Adipocyte (in vitro differentiated cells): Measurements from ENCODE around the gene LGALS1.
"Not testable (repeated sequence)": the region's sequence is repeated elsewhere in the genome, so short reads cannot be mapped to it uniquely, and the experiment has no call there.

ENCODE experiments used
- DNase-seq: peaks from one replicate; pipeline ENCODE4 v3.0.0-alpha.2; 2015; ENCODE audit warnings: low read depth
- H3K27me3 ChIP-seq: replicated peaks from 2 replicates; pipeline ENCODE4 v1.7.0; 2013; ENCODE audit warnings: mild to moderate bottlenecking, low read length, moderate library complexity; ENCODE audit not compliant: control insufficient read depth, insufficient read depth
- H3K36me3 ChIP-seq: 2 replicates; pipeline ENCODE4 v1.7.0; 2013; ENCODE audit warnings: low read length, mild to moderate bottlenecking, moderate library complexity; ENCODE audit not compliant: control insufficient read depth, insufficient read depth, severe bottlenecking
- H3K4me1 ChIP-seq: 2 replicates; pipeline ENCODE4 v1.7.0; 2013; ENCODE audit warnings: mild to moderate bottlenecking, low read length, moderate library complexity; ENCODE audit not compliant: control insufficient read depth, insufficient read depth
- H3K4me3 ChIP-seq: 2 replicates; pipeline ENCODE4 v1.7.0; 2013; ENCODE audit warnings: mild to moderate bottlenecking, low read length, moderate library complexity
- H3K9ac ChIP-seq: 2 replicates; pipeline ENCODE4 v1.7.0; 2013; ENCODE audit warnings: mild to moderate bottlenecking, low read length, moderate library complexity
- H3K9me3 ChIP-seq: 2 replicates; pipeline ENCODE4 v1.7.0; 2013; ENCODE audit warnings: mild to moderate bottlenecking, low read length, moderate library complexity; ENCODE audit not compliant: control insufficient read depth

The LGALS1 gene

DNA sequence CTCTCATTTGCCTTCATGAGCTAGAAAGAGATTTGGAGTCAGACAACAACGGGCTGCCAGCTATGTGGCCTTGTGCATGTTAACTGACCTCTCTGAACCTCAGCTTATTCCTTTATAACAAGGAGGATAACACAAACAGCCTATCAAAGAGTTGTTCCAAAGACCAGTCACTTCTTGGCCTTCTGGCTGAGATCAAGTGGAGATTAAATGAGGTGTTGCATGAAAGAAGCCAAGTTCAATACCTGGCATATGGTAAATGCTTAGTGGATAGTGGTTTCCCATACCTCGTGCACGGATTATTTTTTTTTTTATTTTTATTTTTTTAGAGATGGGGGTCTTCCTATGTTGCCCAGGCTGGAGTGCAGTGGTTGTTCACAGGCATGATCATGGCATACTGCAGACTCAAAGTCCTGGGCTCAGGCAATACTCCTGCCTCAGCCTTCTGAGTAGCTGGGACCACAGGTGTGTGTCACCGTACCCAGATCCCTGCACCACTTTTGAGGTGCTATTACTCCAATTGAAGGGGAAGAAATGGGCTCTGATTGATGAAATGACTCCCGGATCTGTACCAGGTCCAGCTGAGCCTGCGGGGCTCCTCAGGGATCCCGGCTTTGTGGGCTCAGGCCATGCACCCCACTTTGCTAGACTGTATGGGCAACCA is 4.9 kb downstream of the LGALS1 start:
- no peak for DNase-seq
- peaks cover 22% of the 10 kb centered on the region for H3K4me1 ChIP-seq
- H3K27me3 ChIP-seq = no peaks in the 10 kb centered on the region
- H3K4me3 ChIP-seq = no peak overlapping the region
- peaks cover 24% of the 10 kb centered on the region for H3K36me3 ChIP-seq
- H3K9me3 ChIP-seq = no peaks in the 10 kb centered on the region
- H3K9ac ChIP-seq = no peak overlapping the region

DNA sequence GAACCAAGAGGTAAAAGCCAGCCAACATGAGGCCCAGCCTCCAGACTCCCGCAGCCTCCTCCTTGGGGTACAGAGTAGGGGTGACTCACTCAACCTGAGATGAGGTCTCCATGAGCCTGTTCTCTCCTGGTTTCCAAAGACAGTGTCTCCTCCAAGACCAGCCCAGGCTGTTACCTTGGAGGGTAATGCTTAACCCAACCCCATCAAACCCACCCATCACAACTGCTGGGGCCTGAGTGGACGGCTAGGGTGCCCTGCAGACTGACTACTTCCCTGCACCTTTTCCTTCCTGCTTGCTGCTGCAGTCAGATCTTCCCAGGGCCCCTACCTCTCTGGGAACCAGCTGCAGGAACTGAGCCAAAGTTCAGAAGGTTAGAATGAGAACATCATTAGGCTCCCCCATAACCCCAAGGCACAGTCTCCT is 5.6 kb downstream of the LGALS1 start:
- no peak overlapping the region for H3K4me3 ChIP-seq
- H3K27me3 ChIP-seq = no peaks in the 10 kb centered on the region
- H3K9ac ChIP-seq = no peak overlapping the region
- DNase-seq = no peak
- H3K9me3 ChIP-seq = no peaks in the 10 kb centered on the region
- H3K4me1 ChIP-seq = peaks cover 28% of the 10 kb centered on the region
- H3K36me3 ChIP-seq = peaks cover 24% of the 10 kb centered on the region

- Histone ChIP-seq H3K36me3 (peaks cover 24% of the 10 kb centered on the region), H3K4me3 (no peak overlapping the region), H3K27me3 (no peaks in the 10 kb centered on the region), H3K9me3 (no peaks in the 10 kb centered on the region), H3K4me1 (peaks cover 29% of the 10 kb centered on the region), H3K9ac (peak overlapping the region; percentile 49)
- DNase-seq = peak; percentile 90
Measured at GRCh38 chr22:37681556-37682049, 6.2 kb downstream of the LGALS1 start.

DNA sequence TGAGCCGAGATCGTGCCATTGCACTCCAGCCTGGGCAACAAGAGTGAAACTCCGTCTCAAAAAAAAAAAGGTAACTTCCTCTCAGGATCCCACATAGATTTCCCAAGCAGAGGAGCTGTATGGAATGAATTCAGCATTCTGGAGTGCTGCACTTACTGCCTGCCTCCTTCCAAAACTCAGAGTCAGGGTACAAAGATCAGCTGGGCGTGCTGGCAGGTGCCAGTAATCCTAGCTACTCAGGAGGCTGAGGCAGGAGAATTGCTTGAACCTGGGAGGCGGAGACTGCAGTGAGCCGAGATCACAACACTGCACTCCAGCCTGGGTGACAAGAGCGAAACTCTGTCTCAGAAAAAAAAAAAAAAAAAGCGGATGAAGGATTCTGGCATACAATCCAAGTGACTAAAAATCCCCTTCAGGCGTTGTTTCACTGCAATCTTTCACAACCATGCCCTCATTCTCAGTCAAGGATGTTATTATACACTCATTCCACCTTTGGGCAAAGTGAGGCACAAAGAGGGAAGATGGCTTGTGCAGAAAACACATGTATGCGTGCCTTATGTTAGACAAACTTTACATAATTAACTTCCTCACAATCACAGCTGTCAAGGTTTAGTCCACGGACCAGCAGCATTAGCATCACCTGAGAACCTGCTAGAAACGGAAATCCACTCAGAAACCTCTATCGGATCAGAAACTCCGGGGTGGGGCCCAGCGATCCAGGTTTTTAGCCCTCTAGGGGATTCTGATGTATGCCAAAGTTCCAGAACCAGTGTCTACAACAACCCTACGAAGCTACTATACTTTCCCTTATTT is 9.6 kb downstream of the LGALS1 start:
- H3K4me3 ChIP-seq = no peak overlapping the region
- H3K4me1 ChIP-seq = peaks cover 20% of the 10 kb centered on the region
- DNase-seq = no peak
- H3K9ac ChIP-seq = no peak overlapping the region
- H3K36me3 ChIP-seq = peaks cover 15% of the 10 kb centered on the region
- no peaks in the 10 kb centered on the region for H3K9me3 ChIP-seq
- H3K27me3 ChIP-seq = no peaks in the 10 kb centered on the region

GRCh38 chr22:37686002-37686982 is 10.9 kb downstream of the LGALS1 start, which contains the start of gene NOL12:
Gene NOL12, plus strand, starts transcription at chr22:37686343. Its CDS starts 50 bp downstream, at chr22:37686393.
- peaks cover 16% of the 10 kb centered on the region for H3K4me1 ChIP-seq
- peak; percentile 93 for DNase-seq
- H3K9ac ChIP-seq = peak within 1 kb of the TSS; percentile 95
- peaks cover 23% of the 10 kb centered on the region for H3K36me3 ChIP-seq
- H3K9me3 ChIP-seq = no peaks in the 10 kb centered on the region
- peak within 1 kb of the TSS; percentile 88 for H3K4me3 ChIP-seq
- H3K27me3 ChIP-seq = no peaks in the 10 kb centered on the region

DNA sequence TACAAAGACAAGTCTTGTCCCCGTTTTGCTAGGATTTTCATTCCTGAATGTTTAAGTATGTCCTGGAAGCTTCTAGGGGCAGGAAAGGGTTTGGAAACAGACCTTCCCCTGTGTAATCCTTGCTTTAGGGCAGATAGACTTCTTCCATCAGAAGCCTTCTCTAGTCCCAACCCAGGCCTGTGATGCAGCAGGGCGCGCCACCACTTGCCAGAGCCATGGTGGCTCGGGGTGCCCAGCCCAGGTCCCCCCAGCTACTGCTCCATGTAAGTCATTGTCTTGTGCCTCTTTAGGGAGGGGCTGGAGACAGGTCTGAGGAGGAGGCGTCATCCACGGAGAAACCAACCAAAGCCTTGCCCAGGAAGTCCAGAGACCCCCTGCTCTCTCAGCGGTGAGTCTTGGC is 15.0 kb downstream of the LGALS1 start:
- Histone ChIP-seq H3K4me3 (no peak overlapping the region), H3K27me3 (no peaks in the 10 kb centered on the region), H3K9ac (no peak overlapping the region), H3K9me3 (no peaks in the 10 kb centered on the region), H3K36me3 (peaks cover 43% of the 10 kb centered on the region), H3K4me1 (peaks cover 11% of the 10 kb centered on the region)
- DNase-seq = no peak

DNA sequence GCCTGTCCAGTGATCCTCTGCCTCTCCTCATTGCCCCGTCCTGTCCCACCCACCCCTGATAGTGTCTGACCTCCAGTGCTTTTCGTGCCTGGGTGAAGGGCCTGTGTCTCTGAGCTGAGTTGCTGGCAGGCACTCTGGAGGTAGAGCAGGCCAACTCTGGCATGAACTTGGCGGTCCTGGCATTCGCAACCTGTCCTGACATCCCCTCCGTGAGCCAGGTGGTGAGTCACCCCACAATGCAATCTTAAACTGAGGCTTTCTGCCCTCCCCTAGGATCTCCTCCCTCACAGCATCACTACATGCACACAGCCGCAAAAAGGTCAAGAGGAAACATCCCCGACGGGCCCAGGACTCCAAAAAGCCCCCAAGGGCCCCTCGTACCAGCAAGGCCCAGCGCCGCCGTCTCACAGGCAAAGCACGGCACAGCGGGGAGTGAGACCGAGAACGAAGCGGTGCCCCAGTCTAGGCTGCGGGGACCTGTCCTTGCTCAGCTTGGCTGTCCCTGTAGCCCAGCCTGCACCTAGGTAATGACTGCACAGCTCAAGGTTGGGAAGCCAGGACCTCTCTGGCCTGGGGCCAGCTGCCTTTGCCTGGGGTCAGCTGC is 15.6 kb downstream of the LGALS1 start:
- no peak overlapping the region for H3K4me3 ChIP-seq
- peaks cover 43% of the 10 kb centered on the region for H3K36me3 ChIP-seq
- DNase-seq = no peak

DNA sequence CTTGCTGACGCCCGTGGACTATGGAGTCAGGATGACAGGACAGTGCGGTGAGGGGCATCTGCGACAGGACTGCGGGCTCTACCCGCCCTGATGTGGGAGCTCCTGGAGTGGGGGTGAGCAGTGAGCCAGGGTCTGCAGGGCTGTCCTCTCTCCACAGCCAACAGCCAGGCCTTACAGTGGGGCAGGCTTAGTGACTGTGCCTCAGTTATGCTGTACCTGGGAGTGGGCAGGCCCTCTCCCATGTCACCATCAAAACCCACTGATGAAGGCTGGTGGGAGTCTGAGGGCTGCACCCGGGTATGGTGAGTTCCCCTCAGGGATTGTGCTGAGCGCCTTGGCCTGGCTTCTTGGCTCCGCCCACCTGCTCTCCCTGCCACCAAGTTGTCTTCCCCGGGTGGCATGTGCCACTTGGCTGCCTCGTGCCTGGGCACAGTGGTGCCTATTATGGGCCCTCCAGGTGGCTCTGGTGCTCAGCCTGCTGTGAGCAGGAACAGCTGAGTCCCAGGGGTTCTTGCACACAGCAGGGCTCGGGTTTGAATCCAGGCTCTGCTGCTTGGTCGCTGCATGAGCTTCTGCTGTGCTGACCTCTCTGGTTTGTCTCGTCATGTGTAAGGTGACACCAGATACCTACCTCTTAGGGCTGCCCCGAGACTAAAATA is 17.3 kb downstream of the LGALS1 start:
- Histone ChIP-seq H3K9ac (no peak overlapping the region), H3K4me1 (peaks cover 18% of the 10 kb centered on the region), H3K4me3 (no peak overlapping the region), H3K27me3 (no peaks in the 10 kb centered on the region), H3K36me3 (peaks cover 43% of the 10 kb centered on the region), H3K9me3 (no peaks in the 10 kb centered on the region)
- no peak for DNase-seq

More for the DNA sequence above, 15.6 kb downstream of the LGALS1 start:
- Histone ChIP-seq H3K4me1 (peaks cover 11% of the 10 kb centered on the region), H3K9me3 (no peaks in the 10 kb centered on the region), H3K27me3 (no peaks in the 10 kb centered on the region), H3K9ac (no peak overlapping the region)

GRCh38 chr22:37694131-37694530 is 18.7 kb downstream of the LGALS1 start:
- not testable (repeated sequence) for H3K4me3 ChIP-seq, H3K9ac ChIP-seq, DNase-seq, H3K9me3 ChIP-seq, H3K27me3 ChIP-seq
- peaks cover 33% of the 10 kb centered on the region for H3K36me3 ChIP-seq
- peaks cover 18% of the 10 kb centered on the region for H3K4me1 ChIP-seq

- Histone ChIP-seq H3K4me1 (peaks cover 18% of the 10 kb centered on the region), H3K9ac (peak overlapping the region; percentile 25), H3K36me3 (peaks cover 20% of the 10 kb centered on the region), H3K4me3 (peak overlapping the region; percentile 57)
- H3K9me3 ChIP-seq, H3K27me3 ChIP-seq, DNase-seq: not testable (repeated sequence)
Measured at GRCh38 chr22:37696260-37696656, 20.8 kb downstream of the LGALS1 start.
